ENCODE measurements around the gene IFNL2.

DNA sequence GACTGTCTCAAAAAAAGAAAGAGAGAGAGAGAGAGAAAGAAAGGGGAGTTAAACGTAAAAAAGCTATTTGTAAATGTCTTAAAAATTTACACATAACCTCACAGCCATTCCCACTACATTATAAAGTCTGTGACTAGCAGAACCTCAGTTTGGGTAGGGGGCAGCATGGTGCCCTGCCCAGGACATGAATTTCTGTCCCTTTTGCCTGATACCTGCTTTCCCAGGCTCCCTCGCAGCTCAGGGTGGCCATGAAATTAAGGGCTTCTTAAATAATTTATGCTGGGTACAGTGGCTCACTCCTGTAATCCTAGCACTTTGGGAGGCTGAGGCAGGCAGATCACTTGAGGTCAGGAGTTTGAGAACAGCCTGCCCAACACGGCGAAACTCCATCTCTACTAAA lies 32.8 kb downstream of the IFNL2 start:
- TF ChIP-seq EZH2 (IDR thresholded peaks at IDR 0.05; ENCODE audit: low read length, unreplicated experiment) (no peak), CTCF (conservative IDR thresholded peaks at IDR 0.05; ENCODE audit: low read depth, low read length) (no peak), EZH2phosphoT487 (IDR thresholded peaks at IDR 0.05; ENCODE audit: borderline replicate concordance, low read length) (no peak)
